KOPT-K1 (cell line): Measurements from ENCODE around the gene SCAND1.
A peak's percentile ranks its signal among the peaks of the same experiment; 100 is the strongest.
"Not testable (repeated sequence)": the region's sequence is repeated elsewhere in the genome, so short reads cannot be mapped to it uniquely, and the experiment has no call there.

Experiments
- H3K27ac ChIP-seq: fragments of 200-600 bp; sonication (generic); 2 replicates; pipeline ENCODE4 v1.5.1; 2016; ENCODE audit warnings: antibody characterized with exemption, mild to moderate bottlenecking, low read depth, low read length; ENCODE audit not compliant: poor library complexity, severe bottlenecking
- H3K36me3 ChIP-seq: fragments of 200-600 bp; sonication (generic); 2 replicates; pipeline ENCODE4 v1.5.1; 2017; ENCODE audit warnings: antibody characterized with exemption, mild to moderate bottlenecking, low read length, moderate library complexity; ENCODE audit not compliant: insufficient read depth
- H3K9me3 ChIP-seq: fragments of 200-600 bp; sonication (generic); 2 replicates; pipeline ENCODE4 v1.5.1; 2017; ENCODE audit warnings: antibody characterized with exemption, low read length, mild to moderate bottlenecking; ENCODE audit not compliant: insufficient read depth, poor library complexity, severe bottlenecking

The SCAND1 gene

GRCh38 chr20:35975576-35976373 lies 21.5 kb upstream of the SCAND1 start:
- Histone ChIP-seq H3K9me3 (no peaks in the 10 kb centered on the region), H3K36me3 (no peaks in the 10 kb centered on the region), H3K27ac (no peak overlapping the region)

GRCh38 chr20:35974256-35974655 lies 20.0 kb upstream of the SCAND1 start:
- H3K27ac ChIP-seq = no peak overlapping the region

GRCh38 chr20:35972462-35972861 lies 18.2 kb upstream of the SCAND1 start:
- H3K27ac ChIP-seq = no peak overlapping the region
- no peaks in the 10 kb centered on the region for H3K9me3 ChIP-seq
- no peaks in the 10 kb centered on the region for H3K36me3 ChIP-seq

More at GRCh38 chr20:35974256-35974655, 20.0 kb upstream of the SCAND1 start:
- Histone ChIP-seq H3K36me3 (no peaks in the 10 kb centered on the region), H3K9me3 (no peaks in the 10 kb centered on the region)

- Histone ChIP-seq H3K27ac (no peak overlapping the region), H3K9me3 (no peaks in the 10 kb centered on the region), H3K36me3 (no peaks in the 10 kb centered on the region)
Measured at GRCh38 chr20:35971981-35972380, 17.7 kb upstream of the SCAND1 start.

GRCh38 chr20:35968930-35969329 lies 14.6 kb upstream of the SCAND1 start:
- Histone ChIP-seq H3K36me3 (no peaks in the 10 kb centered on the region), H3K9me3 (no peaks in the 10 kb centered on the region), H3K27ac (no peak overlapping the region)

GRCh38 chr20:35967979-35968640 lies 13.8 kb upstream of the SCAND1 start, which contains the start of gene CNBD2:
CNBD2 (plus strand) TSS chr20:35968590; CDS start chr20:35968763, 173 bp downstream.
- H3K36me3 ChIP-seq = no peaks in the 10 kb centered on the region
- H3K27ac ChIP-seq = no peak within 1 kb of the TSS
- no peaks in the 10 kb centered on the region for H3K9me3 ChIP-seq

GRCh38 chr20:35963878-35964277 lies 9.6 kb upstream of the SCAND1 start:
- peaks cover 8% of the 10 kb centered on the region for H3K9me3 ChIP-seq
- H3K36me3 ChIP-seq = no peaks in the 10 kb centered on the region
- no peak overlapping the region for H3K27ac ChIP-seq

GRCh38 chr20:35959291-35959690 lies 5.0 kb upstream of the SCAND1 start:
- peaks cover 11% of the 10 kb centered on the region for H3K9me3 ChIP-seq
- not testable (repeated sequence) for H3K36me3 ChIP-seq

GRCh38 chr20:35956616-35957015 lies 2.3 kb upstream of the SCAND1 start:
- Histone ChIP-seq H3K36me3 (peaks cover 14% of the 10 kb centered on the region), H3K27ac (no peak overlapping the region), H3K9me3 (peaks cover 11% of the 10 kb centered on the region)

More at GRCh38 chr20:35959291-35959690, 5.0 kb upstream of the SCAND1 start:
- H3K27ac ChIP-seq = not testable (repeated sequence)

- peak overlapping the region; percentile 96 for H3K27ac ChIP-seq
Measured at GRCh38 chr20:35954907-35955251, 577 bp upstream of the SCAND1 start.

GRCh38 chr20:35953387-35954199 lies 709 bp downstream of the SCAND1 start:
- peak overlapping the region; percentile 96 for H3K27ac ChIP-seq
- H3K9me3 ChIP-seq = peaks cover under 1% of the 10 kb centered on the region
- H3K36me3 ChIP-seq = peaks cover 32% of the 10 kb centered on the region

More at GRCh38 chr20:35954907-35955251, 577 bp upstream of the SCAND1 start:
- Histone ChIP-seq H3K36me3 (peaks cover 19% of the 10 kb centered on the region), H3K9me3 (peaks cover 11% of the 10 kb centered on the region)

GRCh38 chr20:35952480-35953386 lies 1.6 kb downstream of the SCAND1 start:
- Histone ChIP-seq H3K36me3 (peaks cover 41% of the 10 kb centered on the region), H3K27ac (peak overlapping the region; percentile 96)

GRCh38 chr20:35952080-35952479 lies 2.2 kb downstream of the SCAND1 start:
- Histone ChIP-seq H3K36me3 (peaks cover 47% of the 10 kb centered on the region), H3K27ac (peak overlapping the region; percentile 96)
- not testable (repeated sequence) for H3K9me3 ChIP-seq

More at GRCh38 chr20:35952480-35953386, 1.6 kb downstream of the SCAND1 start:
- no peaks in the 10 kb centered on the region for H3K9me3 ChIP-seq

GRCh38 chr20:35950093-35950492 lies 4.2 kb downstream of the SCAND1 start:
- Histone ChIP-seq H3K36me3 (peaks cover 61% of the 10 kb centered on the region), H3K27ac (no peak overlapping the region), H3K9me3 (no peaks in the 10 kb centered on the region)
